ENCODE data around the gene P3H2.

- TF ChIP-seq EZH2 (IDR thresholded peaks at IDR 0.05; ENCODE audit: borderline replicate concordance, low read depth, low read length, poor library complexity, severe bottlenecking), result no peak
- no peak for TF ChIP-seq CTCF (conservative IDR thresholded peaks at IDR 0.05; ENCODE audit: low read depth, low read length)
These were observed 47.8 kb downstream of the P3H2 start for GRCh38 chr3:190072856-190073255.

Data from A673 (cell line).